ENCODE measurements around the gene UPK3A.

- no peak for TF ChIP-seq CTCF (IDR thresholded peaks at IDR 0.05)
- no peak for TF ChIP-seq POLR2AphosphoS5 (IDR thresholded peaks at IDR 0.05)
These were observed 49.8 kb downstream of the UPK3A start for GRCh38 chr22:45334528-45334927.
